GM20000 (cell line): ENCODE results near the gene CNOT6.

Experiments
- DNase-seq: peaks from one replicate; pipeline ENCODE4 v3.0.0; 2012; ENCODE audit warnings: low spot score
- CTCF ChIP-seq: IDR thresholded peaks from 2 replicates; pipeline ENCODE4 v1.5.1; 2012; ENCODE audit warnings: mild to moderate bottlenecking, control low read depth; ENCODE audit errors: extremely low read depth, missing control alignments

The CNOT6 gene

GRCh38 chr5:180625125-180625790 is 131.1 kb downstream of the CNOT6 start:
- no peak for TF ChIP-seq CTCF
- DNase-seq = no peak

- no peak for DNase-seq
- no peak for TF ChIP-seq CTCF
Observed at GRCh38 chr5:180625791-180626660, 131.8 kb downstream of the CNOT6 start.

GRCh38 chr5:180626661-180627385 is 132.6 kb downstream of the CNOT6 start:
- TF ChIP-seq CTCF = no peak
- no peak for DNase-seq

GRCh38 chr5:180627386-180628120 is 133.4 kb downstream of the CNOT6 start:
- DNase-seq = no peak
- TF ChIP-seq CTCF = no peak
